Liver (tissue), 9 donors: Measurements from ENCODE around the gene UBE2A. TPM values are rescaled to one million over a fixed set of nuclear protein-coding genes. Genes with fewer than 3 reads are reported as not detected.

Experiments used
- DNase-seq: peaks from one replicate; pipeline ENCODE4 v3.0.0-alpha.2; 2017; ENCODE audit warnings: low spot score
- H3K27ac ChIP-seq, 2 donors: one replicate each; pipeline ENCODE4 v1.7.0; 2013; ENCODE audit warnings: inconsistent platforms in 2 of 2, low read length in 2 of 2, control low read depth in 1 of 2, low read depth in 1 of 2, mild to moderate bottlenecking in 1 of 2
- H3K27me3 ChIP-seq, 4 donors: one replicate each; pipeline versions ENCODE4 v1.6.1 to v1.7.0; 2013; ENCODE audit warnings: low read length in 3 of 4, inconsistent platforms in 1 of 4, mild to moderate bottlenecking in 1 of 4, moderate library complexity in 1 of 4; ENCODE audit not compliant: control insufficient read depth in 4 of 4, insufficient read depth in 4 of 4
- H3K36me3 ChIP-seq, 4 donors: one replicate each; pipeline versions ENCODE4 v1.6.1 to v1.7.0; 2013; ENCODE audit warnings: low read length in 3 of 4, mild to moderate bottlenecking in 3 of 4, low read depth in 1 of 4, moderate library complexity in 1 of 4; ENCODE audit not compliant: control insufficient read depth in 4 of 4, insufficient read depth in 3 of 4
- H3K4me1 ChIP-seq, 4 donors: one replicate each; pipeline versions ENCODE4 v1.6.1 to v1.7.0; 2013; ENCODE audit warnings: low read length in 3 of 4, mild to moderate bottlenecking in 3 of 4, moderate library complexity in 1 of 4; ENCODE audit not compliant: control insufficient read depth in 4 of 4, insufficient read depth in 4 of 4
- H3K4me3 ChIP-seq, 3 donors: one replicate each; pipeline versions ENCODE4 v1.6.1 to v1.7.0; 2013; ENCODE audit warnings: low read length in 3 of 3, control low read depth in 1 of 3, low read depth in 1 of 3, mild to moderate bottlenecking in 1 of 3
- H3K9ac ChIP-seq, 2 donors: one replicate each; pipeline ENCODE4 v1.7.0; 2013; ENCODE audit warnings: low read length in 2 of 2, mild to moderate bottlenecking in 2 of 2, moderate library complexity in 2 of 2, control low read depth in 1 of 2, low read depth in 1 of 2
- H3K9me3 ChIP-seq, 4 donors: one replicate each; pipeline versions ENCODE4 v1.6.1 to v1.7.0; 2013; ENCODE audit warnings: low read length in 3 of 4; ENCODE audit not compliant: control insufficient read depth in 4 of 4
- ATF3 ChIP-seq: IDR thresholded peaks from 2 replicates; pipeline ENCODE4 v1.6.1; 2016; ENCODE audit warnings: antibody characterized with exemption
- FOXA1 ChIP-seq: IDR thresholded peaks from 2 replicates; pipeline ENCODE4 v1.6.1; 2016; ENCODE audit warnings: antibody characterized with exemption
- FOXA2 ChIP-seq: IDR thresholded peaks from 2 replicates; pipeline ENCODE4 v1.6.1; 2016; ENCODE audit warnings: antibody characterized with exemption
- HNF4G ChIP-seq: IDR thresholded peaks from 2 replicates; pipeline ENCODE4 v1.6.1; 2016; ENCODE audit warnings: antibody characterized with exemption
- JUND ChIP-seq, 2 donors: IDR thresholded peaks; 2 replicates each; pipeline ENCODE4 v1.6.1; 2016; ENCODE audit warnings: antibody characterized with exemption in 2 of 2
- MAX ChIP-seq: IDR thresholded peaks from 2 replicates; pipeline ENCODE4 v1.6.1; 2016; ENCODE audit warnings: antibody characterized with exemption
- RAD21 ChIP-seq, 2 donors: IDR thresholded peaks; 2 replicates each; pipeline ENCODE4 v1.6.1; 2016; ENCODE audit warnings: antibody characterized with exemption in 2 of 2, mild to moderate bottlenecking in 2 of 2
- RXRA ChIP-seq, 2 donors: IDR thresholded peaks; 2 replicates each; pipeline ENCODE4 v1.6.1; 2017 to 2018; ENCODE audit warnings: antibody characterized with exemption in 2 of 2, mild to moderate bottlenecking in 1 of 2
- SP1 ChIP-seq: IDR thresholded peaks from 2 replicates; pipeline ENCODE4 v1.6.1; 2018; ENCODE audit warnings: antibody characterized with exemption, mild to moderate bottlenecking
- TAF1 ChIP-seq: conservative IDR thresholded peaks from 2 replicates; pipeline ENCODE4 v1.6.1; 2016; ENCODE audit warnings: antibody characterized with exemption, mild to moderate bottlenecking
- WGBS: extraction: QIAGEN DNeasy Blood & Tissue Kit; methylation state at CpG from one replicate; pipeline ENCODE4 v1.1.7; 2013; 5-methylcytosine and 5-hydroxymethylcytosine counted together
- polyA plus RNA-seq, 2 donors: library from polyadenylated mRNA; stranded (reverse) in 1 of 2; unstranded in 1 of 2; fragments of 200-250 nt in 1 of 2; fragments of >200 nt in 1 of 2; fragmentation: Nextera tagmentation in 1 of 2; extraction: Ambion mirVana in 1 of 2; gene quantifications; one replicate each; pipeline versions ENCODE4 v1.2.1 to v1.2.3, GENCODE V29; 2013 to 2015
- total RNA-seq, 2 donors: library from RNA; depleted of rRNA; stranded (reverse); fragments of >200 nt; gene quantifications; one replicate each; pipeline ENCODE4 v1.2.3, GENCODE V29; 2014
- TF ChIP-seq, protein P1 (sequence below): IDR thresholded peaks from 2 replicates; pipeline ENCODE4 v1.6.1; 2016; ENCODE audit warnings: antibody characterized with exemption, mild to moderate bottlenecking
- TF ChIP-seq, protein P2 (sequence below): IDR thresholded peaks from 2 replicates; pipeline ENCODE4 v1.6.1; 2016; ENCODE audit warnings: antibody characterized with exemption
- TF ChIP-seq, protein P3 (sequence below): fragments of 150-350 bp; IDR thresholded peaks from 2 replicates; pipeline ENCODE4 v1.5.1; 2017; ENCODE audit warnings: improper control_type of control experiment, low read depth, low read length; ENCODE audit not compliant: missing input control
- donor health status: healthy.
- donor health status: healthy.
- donor health status: healthy.
- donor health status: healthy.
- donor health status: healthy.

The UBE2A gene
- total and polyA plus RNA-seq, 4 donors: 12.0 to 21.6 (median 17.4) TPM

DNA sequence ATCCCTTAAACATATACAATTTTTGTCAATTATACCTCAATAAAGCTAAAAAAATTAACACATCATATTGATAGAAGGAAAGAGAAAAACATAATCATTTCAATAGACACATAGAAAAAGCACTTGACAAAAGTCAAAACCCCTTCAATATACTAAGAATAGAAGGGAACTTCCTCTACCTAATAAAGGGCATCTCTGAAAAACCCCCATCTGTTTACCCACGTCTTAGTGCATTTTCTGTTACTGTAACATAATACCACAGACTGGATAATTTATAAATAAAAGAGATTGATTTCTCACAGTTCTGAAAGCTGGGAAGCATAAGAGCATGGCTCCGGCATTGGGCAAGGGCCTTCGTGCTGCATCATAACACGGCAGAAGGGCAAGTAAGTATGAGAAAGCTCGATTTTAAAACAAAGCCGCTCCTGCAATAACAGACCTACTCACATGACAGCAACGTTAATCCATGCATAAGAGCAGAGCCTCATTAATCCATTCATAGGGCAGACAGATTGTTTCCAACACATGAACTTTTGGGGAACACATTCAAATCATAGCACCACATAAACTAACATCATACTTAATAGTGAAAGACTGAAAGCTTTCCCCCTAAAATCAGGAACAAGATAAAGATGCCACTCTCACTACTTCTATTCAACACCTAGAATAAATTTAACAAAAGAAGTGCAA, 24.9 kb upstream of the UBE2A start (continued):
- TF ChIP-seq, protein P1, sequence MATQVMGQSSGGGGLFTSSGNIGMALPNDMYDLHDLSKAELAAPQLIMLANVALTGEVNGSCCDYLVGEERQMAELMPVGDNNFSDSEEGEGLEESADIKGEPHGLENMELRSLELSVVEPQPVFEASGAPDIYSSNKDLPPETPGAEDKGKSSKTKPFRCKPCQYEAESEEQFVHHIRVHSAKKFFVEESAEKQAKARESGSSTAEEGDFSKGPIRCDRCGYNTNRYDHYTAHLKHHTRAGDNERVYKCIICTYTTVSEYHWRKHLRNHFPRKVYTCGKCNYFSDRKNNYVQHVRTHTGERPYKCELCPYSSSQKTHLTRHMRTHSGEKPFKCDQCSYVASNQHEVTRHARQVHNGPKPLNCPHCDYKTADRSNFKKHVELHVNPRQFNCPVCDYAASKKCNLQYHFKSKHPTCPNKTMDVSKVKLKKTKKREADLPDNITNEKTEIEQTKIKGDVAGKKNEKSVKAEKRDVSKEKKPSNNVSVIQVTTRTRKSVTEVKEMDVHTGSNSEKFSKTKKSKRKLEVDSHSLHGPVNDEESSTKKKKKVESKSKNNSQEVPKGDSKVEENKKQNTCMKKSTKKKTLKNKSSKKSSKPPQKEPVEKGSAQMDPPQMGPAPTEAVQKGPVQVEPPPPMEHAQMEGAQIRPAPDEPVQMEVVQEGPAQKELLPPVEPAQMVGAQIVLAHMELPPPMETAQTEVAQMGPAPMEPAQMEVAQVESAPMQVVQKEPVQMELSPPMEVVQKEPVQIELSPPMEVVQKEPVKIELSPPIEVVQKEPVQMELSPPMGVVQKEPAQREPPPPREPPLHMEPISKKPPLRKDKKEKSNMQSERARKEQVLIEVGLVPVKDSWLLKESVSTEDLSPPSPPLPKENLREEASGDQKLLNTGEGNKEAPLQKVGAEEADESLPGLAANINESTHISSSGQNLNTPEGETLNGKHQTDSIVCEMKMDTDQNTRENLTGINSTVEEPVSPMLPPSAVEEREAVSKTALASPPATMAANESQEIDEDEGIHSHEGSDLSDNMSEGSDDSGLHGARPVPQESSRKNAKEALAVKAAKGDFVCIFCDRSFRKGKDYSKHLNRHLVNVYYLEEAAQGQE: no peak

- Histone ChIP-seq H3K9me3 (no peaks in the 10 kb centered on the region), H3K27ac (no peak overlapping the region), H3K27me3 (no peaks in the 10 kb centered on the region), H3K4me1 (no peaks in the 10 kb centered on the region), H3K4me3 (no peak overlapping the region), H3K36me3 (no peaks in the 10 kb centered on the region), H3K9ac (no peak overlapping the region)
- WGBS: 90% methylated on average over 3 of the region's 3 CpGs
- TF ChIP-seq TAF1: no peak
- TF ChIP-seq HNF4G: no peak
- TF ChIP-seq ATF3: no peak
- TF ChIP-seq SP1: no peak
- no peak for TF ChIP-seq MAX
- no peak for TF ChIP-seq JUND (IDR thresholded peaks at IDR 0.05)
- TF ChIP-seq, protein P1: no peak
- TF ChIP-seq RXRA (IDR thresholded peaks at IDR 0.05): no peak
- no peak for TF ChIP-seq FOXA1
- TF ChIP-seq, protein P2, sequence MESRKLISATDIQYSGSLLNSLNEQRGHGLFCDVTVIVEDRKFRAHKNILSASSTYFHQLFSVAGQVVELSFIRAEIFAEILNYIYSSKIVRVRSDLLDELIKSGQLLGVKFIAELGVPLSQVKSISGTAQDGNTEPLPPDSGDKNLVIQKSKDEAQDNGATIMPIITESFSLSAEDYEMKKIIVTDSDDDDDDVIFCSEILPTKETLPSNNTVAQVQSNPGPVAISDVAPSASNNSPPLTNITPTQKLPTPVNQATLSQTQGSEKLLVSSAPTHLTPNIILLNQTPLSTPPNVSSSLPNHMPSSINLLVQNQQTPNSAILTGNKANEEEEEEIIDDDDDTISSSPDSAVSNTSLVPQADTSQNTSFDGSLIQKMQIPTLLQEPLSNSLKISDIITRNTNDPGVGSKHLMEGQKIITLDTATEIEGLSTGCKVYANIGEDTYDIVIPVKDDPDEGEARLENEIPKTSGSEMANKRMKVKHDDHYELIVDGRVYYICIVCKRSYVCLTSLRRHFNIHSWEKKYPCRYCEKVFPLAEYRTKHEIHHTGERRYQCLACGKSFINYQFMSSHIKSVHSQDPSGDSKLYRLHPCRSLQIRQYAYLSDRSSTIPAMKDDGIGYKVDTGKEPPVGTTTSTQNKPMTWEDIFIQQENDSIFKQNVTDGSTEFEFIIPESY: no peak
- TF ChIP-seq FOXA2: no peak
- TF ChIP-seq, protein P3, sequence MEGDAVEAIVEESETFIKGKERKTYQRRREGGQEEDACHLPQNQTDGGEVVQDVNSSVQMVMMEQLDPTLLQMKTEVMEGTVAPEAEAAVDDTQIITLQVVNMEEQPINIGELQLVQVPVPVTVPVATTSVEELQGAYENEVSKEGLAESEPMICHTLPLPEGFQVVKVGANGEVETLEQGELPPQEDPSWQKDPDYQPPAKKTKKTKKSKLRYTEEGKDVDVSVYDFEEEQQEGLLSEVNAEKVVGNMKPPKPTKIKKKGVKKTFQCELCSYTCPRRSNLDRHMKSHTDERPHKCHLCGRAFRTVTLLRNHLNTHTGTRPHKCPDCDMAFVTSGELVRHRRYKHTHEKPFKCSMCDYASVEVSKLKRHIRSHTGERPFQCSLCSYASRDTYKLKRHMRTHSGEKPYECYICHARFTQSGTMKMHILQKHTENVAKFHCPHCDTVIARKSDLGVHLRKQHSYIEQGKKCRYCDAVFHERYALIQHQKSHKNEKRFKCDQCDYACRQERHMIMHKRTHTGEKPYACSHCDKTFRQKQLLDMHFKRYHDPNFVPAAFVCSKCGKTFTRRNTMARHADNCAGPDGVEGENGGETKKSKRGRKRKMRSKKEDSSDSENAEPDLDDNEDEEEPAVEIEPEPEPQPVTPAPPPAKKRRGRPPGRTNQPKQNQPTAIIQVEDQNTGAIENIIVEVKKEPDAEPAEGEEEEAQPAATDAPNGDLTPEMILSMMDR: no peak
- no peak for TF ChIP-seq RAD21 (IDR thresholded peaks at IDR 0.05)
- DNase-seq: no peak
These were observed 21.9 kb upstream of the UBE2A start for GRCh38 chrX:119552508-119552907.
